Effector CD4-positive, alpha-beta T cell (primary cell): ENCODE results near the gene KBTBD4.
"Not testable (repeated sequence)": the region's sequence is repeated elsewhere in the genome, so short reads cannot be mapped to it uniquely, and the experiment has no call there.

Experiments
- DNase-seq: peaks from one replicate; pipeline ENCODE4 v3.0.0-alpha.2; 2020

KBTBD4 gene

DNA sequence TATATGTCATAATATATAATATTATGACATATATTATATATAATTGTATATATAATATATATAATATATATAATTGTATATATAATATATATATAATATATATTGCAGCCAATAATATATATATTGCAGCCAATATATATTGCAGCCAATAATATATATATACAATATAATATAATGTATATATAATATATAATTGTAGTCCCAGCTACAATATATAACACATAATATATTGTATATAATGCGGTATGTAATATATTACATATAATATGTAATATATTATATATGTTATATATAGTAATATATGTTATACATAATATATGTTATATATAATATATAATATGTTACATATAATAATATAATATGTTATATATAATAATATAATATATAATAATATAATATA, 20.1 kb downstream of the KBTBD4 start:
- DNase-seq = no peak

DNA sequence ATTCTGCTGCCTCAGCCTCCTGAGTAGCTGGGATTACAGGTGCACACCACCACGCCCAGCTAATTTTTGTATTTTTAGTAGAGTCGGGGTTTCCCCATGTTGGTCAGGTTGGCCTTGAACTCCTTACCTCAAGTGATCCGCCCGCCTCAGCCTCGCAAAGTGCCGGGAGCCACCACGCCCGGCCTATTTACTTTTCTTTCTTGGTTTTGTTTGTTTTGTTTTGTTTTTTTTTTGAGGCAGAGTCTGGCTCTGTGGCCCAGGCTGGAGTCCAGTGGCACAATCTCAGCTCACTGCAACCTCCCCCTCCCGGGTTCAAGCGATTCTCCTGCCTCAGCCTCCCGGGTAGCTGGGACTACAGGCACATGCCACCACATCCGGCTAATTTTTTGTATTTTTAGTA, 21.8 kb downstream of the KBTBD4 start:
- not testable (repeated sequence) for DNase-seq

DNA sequence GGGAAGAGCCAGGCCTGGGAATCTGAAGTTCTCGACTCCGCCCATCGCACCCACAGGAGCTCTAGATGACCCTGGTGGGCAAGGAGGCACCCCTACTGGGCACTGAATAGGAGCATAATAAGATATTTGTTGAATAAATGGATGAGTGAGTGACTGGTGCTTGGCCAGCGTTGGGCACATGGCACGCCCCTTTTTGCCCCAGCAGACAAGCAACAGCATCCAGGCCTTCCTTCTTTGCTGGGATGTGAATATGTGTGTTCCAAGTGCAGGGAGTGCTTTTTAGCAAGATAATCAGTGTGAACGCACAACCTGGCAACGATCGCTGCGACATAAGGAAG, 25.4 kb downstream of the KBTBD4 start:
- DNase-seq = no peak

DNA sequence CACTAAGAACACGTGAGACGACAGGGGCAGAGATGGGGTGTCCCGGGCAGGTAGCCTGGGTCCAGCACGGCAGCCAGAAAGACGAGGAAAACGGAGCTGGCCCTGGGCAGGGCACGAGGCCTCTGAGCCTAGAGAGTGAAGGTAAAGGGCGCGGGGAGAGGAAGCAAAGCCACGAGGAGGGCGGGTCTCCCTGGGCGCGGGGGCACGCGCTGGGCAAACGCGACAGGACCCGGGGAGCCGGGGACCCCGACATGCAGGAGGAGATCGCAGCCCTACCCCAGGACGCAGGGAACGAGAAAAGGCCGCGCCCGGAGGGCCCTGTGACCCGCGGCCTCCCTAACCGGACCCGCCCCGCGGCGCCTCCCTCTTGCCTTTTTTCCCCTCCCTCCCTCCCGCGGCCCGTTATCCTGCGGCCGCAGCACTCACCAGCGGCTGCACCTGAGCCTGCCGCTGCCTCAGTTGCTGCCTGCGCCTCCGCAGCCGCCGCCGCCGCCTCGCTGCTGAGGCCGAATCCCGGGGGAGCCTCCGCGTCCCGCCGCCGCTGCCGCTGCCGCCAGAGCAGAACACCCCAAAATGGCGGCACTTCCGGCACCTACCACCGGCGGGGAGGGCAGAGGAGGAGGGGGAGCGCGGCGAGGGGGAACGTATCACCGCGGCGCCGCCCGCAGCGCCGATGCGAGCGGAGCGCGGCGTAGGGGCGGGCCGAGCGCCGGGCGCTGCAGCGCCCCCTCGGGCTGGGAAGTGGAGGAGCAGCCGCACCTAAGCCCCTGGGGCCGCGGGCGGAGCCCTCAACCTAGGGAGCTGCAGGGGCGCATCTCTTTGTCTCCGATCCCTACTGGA, 26.0 kb downstream of the KBTBD4 start, which contains the start of gene CELF1:
Gene CELF1 (minus strand): TSS at position 567 of the 840 bp plus-strand sequence. CDS start 53,609 bp downstream, outside the sequence.
- DNase-seq = peak; percentile 87

DNA sequence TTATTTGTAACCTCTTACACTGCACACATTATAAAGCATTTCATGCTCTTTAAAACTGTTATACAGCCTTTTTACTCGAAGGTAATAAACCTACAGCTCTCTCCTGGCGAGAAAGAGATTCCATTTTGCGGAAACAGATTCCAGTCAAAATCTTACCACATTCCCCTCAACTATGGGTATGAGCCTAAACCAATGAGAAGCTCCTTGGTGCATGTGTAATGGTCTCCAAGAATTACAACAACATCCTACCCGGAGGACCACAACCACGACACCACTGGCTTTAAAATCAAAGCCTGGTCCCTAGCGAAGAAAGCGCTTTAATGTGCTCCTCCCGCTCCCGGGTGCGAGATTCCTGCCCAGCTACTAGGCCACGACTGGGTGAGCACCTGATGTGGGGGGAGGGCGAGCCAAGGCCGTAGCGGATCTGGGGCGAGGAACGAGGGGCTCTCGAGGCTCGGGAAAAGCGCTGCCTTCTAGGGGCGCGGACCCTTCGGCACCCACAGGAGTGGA, 26.7 kb downstream of the KBTBD4 start:
- no peak for DNase-seq

DNA sequence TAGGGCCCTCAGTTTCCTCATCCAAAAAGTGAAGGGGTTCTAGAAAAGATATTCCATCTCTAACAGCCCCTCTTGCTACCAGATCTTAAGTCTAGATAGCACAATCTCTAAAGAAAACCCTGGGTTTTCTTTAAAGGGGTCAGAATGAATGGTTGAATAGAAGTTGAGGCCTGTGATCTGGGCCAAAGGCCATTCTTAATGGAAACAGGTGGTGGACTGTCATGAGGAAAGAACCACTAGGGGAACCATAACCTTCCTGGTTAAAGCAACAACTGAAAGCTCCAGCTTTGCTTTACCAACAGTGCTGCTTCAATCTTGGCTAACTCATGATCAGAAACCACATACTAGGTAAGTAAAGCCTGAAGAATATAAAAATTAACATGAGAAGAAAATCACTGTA, 27.7 kb downstream of the KBTBD4 start:
- no peak for DNase-seq

DNA sequence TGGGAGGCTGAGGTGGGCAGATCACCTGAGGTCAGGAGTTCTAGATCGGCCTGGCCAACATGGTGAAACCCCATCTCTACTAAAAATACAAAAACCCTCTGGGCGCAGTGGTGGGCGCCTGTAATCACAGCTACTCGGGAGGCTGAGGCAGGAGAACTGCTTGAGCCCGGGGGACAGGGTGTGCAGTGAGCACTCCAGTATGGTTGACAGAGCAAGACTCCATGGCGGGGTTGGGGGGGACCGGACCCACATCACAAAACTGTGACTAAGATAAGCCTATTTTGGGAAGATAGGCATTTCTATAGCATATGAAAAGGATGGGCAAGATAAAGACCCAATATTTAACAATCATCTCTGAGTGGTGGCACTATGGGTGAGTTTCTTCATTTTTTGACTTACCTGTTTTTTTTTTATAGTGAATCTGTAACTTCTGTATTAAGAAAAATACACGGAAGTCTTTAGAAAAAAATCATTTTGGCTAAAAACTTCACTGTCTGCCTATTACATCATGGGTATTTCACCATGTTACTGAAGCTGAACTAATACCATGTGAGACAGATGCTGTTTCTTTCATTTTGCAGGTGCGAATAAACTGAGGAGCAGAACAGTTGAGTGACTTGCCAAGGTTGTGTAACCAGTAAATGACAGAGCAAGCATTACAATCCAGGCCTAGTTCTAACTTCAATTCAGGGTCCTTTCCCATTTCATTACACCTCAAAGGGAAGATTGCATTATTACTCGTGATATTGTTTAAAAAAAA, 28.3 kb downstream of the KBTBD4 start:
- no peak for DNase-seq

DNA sequence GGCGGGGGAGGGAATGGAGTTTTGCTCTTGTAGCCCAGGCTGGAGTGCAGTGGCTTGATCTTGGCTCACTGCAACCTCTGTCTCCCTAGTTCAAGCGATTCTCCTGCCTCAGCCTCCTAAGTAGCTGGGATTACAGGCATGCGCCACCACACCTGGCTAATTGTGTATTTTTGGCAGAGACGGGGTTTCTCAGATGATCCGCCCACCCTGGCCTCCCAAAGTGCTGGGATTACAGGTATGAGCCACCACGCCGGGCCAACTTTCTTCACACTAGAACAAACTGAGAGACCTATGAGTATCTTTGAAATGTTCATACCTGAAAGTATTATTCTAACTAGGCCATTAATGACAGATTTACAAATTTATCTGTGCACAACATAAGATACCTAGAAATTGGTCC, 32.5 kb downstream of the KBTBD4 start:
- not testable (repeated sequence) for DNase-seq

DNA sequence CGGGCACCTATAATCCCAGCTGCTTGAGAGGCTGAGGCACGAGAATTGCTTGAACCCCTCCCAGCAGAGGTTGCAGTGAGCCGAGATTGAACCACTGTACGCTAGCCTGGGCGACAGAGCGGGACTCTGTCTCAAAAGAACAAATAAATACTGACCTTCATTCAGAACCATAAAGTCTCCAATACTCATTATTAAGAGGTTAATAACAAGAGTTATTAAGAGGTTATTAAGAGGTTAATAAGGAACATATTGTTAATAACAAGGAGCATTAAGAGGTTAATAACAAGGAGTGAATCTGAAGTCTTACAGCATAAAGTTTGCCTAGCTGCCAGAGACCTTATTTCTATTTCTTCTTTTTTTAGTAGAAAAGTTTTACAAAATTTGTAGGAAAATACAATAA, 33.5 kb downstream of the KBTBD4 start:
- no peak for DNase-seq

DNA sequence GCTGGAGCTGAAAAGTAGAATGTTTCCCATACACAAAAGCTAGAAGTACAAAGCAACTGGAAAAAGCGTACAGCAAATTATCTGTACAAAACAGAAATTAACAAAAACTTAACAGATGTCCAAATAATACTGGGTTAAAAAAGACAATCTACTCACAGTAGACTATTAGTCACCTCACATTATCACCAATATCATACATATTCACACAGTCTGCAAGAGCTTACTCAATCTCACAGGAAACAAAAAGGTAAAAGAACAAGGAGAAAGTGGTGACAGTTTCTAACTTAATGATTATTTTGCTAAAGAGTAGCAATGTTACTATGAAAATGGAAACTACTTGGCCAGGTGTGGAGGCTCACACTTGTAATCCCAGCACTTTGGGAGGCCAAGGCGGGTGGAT, 37.7 kb downstream of the KBTBD4 start:
- no peak for DNase-seq

DNA sequence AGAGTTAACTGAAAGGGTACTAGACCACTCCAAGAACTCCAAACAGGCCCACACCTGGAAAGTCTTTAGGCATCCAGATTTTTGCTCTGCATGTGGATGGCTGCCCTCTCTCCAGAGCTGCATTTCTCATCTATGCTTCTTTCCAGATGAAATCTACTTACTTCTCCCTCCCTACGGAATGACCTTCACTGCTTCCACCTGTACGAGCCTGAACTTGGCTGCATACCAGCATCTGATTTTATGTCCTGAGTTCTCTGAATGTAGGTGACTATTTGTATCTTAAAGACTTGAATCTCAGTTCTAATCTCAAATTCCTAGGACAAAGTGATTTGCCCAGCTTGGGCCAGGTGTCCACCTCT, 39.1 kb downstream of the KBTBD4 start:
- no peak for DNase-seq

DNA sequence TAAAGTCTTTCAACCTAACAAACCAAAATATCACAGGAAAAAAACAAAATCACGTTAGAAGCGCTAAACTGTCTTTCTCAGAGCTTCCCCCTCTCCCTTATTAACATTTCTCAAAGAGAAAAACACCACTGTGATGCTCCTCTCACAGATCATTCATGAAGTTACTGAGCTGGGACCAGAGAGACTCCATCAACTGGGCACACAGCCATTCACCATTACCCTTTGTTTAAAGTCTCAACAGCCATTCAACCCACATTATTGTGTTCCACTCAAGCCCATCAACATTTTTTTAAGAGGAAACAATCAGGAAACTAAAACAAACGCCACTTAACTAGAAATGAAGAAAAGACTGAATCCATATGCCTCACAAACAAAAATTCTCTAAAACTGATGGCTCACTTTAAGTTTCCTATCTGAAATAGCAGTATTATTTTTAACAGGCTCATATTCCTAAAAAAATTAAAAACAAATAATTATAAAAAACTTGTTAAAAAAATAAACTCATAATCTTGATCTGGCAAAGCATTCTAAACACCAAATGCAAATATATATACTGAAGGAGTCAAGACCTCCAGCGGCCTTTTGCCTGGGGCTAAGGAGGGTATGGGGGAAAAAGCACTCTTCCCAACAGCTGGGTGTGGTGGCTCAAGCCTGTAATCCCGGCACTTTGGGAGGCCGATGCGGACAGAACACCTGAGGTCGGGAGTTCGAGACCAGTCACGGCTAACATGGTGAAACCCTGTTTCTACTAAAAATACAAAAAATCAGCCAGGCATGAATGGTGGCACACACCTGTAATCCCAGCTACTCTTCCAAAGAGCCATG, 39.8 kb downstream of the KBTBD4 start:
- DNase-seq = no peak

DNA sequence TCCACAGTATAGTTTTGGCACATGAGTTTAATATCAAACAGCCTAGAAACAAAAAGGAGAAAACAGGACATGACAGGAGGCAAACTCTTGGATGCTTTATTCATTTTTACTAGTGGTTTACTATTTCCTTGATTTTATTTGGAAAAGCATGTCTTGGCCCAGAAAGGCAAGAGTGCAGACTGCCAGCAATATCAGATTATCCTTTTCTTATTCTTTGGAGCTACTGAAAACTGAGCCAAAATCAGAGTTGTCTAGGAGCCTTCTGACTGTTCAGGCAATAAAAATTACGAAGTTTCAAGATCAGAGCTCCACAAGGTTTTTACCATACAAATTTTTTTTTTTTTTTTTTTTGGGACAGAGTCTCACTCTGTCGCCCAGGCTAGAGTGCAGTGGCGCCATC, 41.9 kb downstream of the KBTBD4 start:
- no peak for DNase-seq

DNA sequence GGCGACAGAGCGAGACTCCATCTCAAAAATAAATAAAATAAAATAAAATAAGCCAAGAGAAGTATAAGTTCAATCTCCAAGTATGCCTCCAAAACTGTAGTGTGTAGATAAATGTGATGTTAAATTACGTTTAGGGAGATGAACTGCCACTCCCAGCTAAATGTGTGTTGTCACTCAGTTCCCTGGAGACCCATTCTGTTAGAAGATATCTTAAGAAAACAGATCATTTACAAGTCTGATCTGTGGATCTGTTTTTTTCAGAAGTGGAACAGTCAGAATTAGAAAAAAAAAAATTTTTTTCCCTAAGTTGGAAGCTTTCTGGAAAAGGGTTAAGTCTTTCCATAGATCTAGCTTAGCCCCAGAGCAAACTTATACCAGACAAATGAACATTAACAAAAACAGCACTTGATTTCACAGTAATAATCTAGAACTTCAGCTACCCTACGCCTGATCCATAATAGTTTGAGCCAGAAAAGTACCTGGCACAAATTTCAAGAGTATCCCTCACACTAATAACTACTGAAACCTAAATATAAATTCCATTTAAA, 44.0 kb downstream of the KBTBD4 start:
- DNase-seq = no peak

DNA sequence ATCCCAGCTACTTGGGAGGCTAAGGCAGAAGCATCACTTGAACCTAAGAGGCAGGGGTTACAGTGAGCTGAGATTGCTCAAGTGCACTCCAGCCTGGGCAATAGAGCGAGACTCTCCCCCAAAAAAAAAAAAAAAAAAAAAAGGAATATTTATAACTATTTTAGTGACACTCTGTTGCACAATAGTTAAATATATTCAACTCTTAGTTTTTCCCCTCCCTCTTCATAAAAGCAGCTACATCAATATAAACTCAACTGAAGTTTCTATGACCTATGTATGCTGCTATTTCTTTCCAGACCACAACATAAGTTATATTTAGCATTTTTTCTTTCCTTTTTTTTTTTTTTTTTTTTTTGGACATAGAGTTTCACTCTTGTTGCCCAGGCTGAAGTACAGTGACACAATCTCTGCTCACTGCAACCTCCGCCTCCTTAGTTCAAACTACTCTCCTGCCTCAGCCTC, 45.0 kb downstream of the KBTBD4 start:
- no peak for DNase-seq

DNA sequence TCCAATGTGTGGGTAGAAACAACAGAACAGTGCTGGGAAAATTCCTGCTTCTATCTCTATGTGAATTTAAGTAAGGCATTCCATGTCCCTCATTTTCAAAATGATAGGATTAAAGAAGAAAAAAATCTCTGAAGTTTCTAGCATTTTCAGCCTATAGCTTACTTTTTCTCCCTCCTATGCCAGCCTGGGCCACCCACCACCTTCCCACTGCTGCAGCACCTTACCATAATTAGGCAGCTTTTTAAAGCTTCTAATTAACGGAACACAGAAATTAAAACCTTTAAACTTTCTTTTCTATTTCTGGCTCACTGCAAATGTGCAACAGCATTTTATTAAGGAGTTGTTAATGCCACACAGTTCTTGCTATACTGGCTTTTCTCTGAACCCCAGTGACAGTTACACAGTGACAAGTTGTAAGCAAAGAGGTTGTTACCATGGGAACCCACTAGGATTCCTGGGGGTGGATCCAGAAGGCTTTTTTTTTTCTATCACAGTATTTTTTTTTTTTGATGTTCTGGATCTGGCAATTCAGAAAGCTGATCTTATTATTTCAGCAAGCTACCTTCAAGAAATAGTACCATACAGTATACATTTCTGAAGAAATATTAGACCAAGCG, 46.1 kb downstream of the KBTBD4 start:
- DNase-seq = no peak

DNA sequence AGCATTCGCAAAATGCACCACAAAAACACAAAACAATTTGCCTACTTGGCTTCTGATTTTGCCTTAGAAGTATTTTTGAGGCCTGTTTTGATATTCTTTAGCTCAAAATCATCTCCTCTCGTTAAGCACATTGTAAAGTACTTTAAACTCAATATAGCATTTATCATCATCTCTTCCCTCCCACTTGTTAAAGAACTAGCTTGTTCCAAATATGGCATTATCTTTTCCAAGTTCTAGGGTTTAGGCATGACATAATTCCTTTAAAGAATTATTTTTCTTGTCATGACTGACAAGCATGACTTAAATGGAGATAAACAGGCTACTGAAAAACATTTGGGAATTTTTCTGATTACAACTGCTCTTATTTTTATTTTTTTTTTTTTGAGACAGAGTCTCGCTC, 47.1 kb downstream of the KBTBD4 start:
- no peak for DNase-seq

DNA sequence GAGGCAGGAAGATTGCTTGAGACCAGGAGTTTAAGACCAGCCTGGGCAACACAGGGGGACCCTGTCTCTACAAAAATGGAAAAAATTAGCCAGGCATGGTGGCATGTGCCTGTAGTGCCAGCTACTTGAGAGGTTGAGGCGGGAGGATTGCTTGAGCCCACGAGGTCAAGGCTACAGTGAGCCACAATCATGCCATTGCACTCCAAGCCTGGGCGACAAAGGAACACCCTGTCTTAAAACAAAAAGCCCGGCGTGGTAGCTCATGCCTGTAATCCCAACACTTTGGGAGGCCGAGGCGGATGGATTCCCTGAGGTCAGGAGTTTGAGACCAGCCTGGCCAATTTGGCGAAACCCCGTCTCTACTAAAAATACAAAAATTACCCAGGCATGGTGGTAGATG, 48.0 kb downstream of the KBTBD4 start:
- not testable (repeated sequence) for DNase-seq

DNA sequence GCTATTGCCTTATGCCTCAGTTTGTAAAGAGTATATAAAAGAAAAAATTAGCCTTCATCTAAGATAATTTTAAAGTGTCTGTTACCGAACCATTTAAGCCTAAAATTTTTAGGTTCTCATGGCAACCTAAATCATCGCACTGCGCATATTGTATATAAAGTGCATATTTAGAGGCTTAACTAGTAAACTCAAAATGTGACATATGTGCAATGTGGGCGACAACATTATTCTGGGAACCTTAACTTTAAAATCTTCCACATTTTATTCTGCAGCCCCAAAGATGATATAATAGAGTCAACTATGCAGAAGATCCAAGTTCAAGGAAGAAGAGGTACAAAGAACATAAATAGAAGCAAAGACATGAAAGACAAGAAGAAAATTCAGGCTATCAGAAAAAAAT, 48.8 kb downstream of the KBTBD4 start:
- DNase-seq = no peak

DNA sequence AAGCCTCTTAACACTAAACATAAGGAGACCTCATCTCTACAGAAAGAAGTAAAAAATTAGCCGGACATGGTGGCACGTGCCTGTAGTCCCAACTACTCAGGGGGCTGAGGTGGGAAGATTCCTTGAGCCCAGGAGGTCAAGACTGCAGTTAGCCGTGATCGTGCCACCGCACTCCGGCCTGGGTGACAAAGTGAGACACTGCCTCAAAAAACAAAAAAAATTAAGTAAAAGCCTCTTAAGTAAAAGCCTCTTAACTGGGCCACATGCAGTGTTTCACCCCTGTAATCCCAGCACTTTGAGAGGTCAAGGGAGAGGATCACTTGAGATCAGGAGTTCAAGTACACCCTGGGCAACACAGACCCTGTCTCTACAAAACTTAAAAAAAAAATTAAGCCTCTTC, 51.6 kb downstream of the KBTBD4 start:
- no peak for DNase-seq

DNA sequence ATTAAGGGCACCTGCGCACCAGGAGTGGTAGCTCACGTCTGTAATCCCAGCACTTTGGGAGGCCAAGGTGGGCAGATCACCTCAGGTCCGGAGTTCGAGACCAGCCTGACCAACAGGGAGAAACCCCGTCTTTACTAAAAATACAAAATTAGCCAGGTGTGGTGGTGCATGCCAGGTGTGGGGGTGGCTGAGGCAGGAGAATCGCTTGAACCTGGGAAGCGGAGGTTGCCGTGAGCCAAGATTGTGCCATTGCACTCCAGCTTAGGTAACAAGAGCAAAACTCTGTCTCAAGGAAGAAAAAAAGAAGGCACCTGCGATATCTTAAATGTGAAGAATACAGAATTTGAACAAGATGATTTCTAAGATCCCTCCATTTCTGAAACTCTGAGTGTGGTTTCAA, 52.7 kb downstream of the KBTBD4 start:
- not testable (repeated sequence) for DNase-seq

DNA sequence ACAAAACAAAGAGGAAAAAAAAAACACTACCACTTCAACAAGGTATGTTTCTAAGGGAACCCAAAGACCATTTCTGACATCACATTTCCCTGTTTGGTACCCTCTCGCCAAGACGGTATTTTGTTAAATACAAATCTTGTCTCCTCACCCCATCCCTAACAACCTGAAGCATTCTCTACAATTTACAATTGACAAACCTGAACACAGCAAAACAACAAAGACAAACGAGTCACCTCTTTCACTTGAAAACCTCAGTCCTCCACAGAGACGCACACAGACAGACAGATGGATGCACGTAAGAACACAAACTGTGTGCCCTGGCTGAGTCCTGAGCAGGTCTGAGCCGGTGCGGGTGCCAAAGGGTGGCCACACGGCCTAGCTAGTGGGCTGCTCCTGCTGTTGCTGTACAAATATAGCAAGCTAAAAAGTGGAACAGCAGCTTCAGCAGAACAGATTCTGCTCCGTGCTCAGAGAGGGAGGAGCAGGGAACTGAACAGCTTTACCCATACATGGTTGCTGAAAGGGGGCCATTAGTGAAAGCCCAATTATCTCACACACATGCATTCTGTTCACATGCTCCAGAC, 54.4 kb downstream of the KBTBD4 start:
- DNase-seq = peak; percentile 4
